ENCODE data around the gene RAMP3.

The RAMP3 gene

DNA sequence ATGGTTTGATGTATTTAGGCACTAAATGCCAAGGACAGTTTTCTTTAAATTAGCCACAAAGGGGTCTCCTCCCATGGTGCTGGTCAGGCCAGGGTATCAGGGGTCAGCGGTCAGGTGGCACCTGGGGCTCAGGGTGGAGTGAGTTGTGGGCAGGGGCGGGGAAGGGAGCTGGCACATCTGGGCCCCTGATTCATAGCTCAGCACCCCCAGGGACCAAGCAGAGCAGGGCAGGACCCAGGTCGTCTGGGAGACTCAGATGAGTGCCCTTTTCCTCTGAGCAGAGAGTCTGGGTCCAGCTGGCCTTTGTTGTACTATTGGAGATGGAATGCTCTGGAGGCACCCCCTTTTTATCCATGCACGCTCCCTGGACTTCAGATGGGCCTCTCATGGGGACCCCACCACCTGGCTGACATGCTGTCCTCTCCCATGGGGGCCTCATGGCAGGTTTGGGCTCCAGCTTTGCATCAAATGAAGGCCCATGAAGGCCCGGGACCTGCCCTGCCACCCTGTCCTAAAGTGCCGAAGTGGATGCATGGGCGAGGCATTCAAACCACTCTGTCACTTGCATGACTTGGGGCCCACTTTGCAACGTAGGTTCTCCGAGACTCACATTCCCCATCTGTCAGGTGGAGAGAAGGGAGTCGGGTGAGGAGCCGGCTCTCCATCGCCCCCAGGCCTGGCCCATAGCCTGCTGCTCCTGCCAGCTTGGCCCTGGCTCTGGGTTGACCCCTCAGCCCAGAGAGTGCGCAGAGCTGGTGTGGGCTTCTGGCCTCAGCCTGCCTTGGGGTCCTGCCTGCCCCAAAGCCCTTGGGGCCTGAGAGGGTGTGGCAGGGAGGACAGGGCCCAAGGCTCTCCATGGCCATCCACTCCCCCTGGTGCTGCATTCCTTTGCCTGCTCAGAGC, 66.4 kb downstream of the RAMP3 start:
- DNase-seq (ENCODE audit: low read depth), result no peak

DNA sequence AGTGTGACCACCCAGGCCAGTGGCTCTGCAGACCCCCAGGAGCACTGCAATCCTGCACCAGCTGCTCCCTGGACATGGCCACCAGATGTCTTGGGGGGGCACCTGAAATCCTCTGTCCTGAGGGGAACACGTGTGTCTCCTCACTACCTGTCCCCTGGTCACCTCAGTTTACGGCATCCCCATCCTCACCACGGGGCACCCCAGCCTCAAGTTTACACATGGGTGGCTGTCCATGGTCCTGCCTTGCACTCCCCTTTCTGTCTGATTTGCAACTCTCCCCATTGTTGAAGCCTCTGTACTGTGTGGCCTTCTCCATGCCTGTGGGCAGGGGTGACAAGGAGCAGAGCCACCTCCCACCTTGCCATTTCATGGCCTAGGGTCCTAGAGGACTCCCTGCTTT, 67.2 kb downstream of the RAMP3 start:
- no peak for DNase-seq (ENCODE audit: low read depth)

DNA sequence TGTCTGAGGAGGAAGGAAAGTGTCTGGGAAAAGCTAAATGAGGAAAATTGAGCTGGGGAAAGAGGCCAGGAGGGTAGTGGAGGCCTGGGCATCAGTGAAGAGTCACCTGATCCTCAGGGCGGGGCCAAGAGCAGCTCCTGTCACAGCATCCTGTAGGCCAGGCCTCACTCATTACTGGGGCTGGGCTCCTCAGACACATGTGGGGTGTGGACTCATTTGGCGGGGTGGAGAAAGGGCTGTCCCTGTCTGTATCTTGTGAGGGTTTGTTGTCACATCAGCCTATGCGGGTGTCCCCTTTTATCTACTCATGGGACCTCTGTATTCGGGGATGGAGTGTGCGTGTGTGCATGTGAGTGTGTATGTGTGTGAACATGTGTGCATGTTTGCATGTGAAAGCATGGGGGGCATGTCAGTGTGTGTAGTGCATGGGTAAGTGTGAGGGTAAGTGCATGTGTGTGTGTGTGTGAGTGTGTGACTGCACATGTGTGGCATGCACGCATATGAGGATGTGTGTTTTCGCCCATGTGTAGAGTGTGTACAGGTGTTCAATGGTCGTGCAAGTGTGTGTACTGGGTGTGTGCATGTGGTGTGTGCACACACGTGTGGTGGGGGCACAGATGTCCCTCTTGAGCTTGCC, 67.8 kb downstream of the RAMP3 start:
- DNase-seq (ENCODE audit: low read depth), result no peak

DNA sequence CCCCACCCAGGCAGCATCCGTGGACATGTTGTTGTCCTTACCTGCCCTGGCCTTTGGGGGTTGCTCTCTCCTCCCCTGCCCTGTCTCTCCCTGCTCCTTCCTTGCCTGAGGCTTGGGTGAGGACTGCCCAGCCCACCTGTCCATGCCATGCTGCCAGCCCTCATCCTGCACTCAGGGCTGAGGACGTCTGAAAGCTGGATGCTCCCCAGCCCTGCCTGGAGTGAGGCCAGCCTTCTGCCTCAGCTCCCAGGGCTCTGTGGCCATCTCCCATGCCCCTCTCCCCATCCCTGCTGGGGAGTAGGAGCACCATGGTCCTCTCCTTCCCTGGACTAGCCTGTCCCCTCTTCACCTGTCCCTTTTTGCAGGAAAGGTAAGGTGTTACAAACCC, 68.4 kb downstream of the RAMP3 start:
- DNase-seq (ENCODE audit: low read depth), result no peak

DNA sequence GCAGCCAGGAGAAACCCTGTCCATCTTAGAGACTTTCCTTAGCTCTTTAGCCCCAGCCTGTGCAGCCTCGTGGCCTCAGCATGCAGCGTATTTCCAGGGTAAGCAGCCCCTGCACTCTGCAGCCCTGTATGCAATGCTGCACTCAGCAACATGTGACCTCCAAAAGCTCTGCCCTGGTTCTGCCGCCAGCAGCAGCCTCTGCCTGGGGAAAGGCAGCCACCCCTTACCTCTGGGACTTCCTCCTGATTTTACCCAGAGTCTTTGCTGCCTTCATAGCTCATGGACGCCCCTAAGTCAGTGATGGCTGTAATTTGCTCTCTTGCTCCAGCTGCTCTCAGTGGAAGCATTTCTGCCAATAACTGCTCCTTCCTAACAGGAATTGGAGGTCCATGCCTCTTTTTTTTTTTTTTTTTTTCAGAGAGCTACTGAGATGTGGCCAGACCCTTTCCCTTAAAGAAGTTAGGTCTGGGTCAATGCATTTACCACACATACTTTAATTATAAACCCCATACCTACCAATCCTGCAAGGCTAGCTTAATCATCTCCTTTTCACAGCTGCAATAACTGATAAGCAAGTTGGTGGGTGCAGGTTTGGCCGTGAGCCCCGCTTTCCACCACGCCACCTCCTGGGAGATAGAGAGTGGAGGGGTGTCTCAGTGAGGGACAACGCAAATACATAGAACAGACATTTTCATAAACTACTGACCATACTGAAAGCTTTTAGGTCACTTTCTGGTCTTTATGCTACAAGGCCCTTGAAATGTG, 71.7 kb downstream of the RAMP3 start:
- no peak for DNase-seq (ENCODE audit: low read depth)

DNA sequence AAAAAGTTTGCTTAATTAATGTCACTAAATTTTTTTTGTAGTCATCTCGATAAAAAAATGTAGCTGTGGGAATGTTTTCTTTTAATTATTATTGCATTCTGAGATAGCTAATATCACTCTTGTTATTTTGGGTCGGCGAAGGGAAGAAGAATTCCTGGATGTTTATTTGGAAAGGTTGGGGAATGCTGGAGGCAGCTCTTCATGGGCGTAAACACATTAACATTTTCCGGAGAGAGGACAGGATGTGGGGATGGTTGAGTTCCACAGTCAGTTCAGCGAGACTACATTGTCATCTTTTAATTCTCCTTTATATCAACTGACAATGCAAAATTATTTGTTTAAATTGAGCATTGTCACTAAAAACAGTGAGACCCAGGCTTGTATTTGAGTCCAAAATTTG, 72.5 kb downstream of the RAMP3 start:
- no peak for DNase-seq (ENCODE audit: low read depth)

DNA sequence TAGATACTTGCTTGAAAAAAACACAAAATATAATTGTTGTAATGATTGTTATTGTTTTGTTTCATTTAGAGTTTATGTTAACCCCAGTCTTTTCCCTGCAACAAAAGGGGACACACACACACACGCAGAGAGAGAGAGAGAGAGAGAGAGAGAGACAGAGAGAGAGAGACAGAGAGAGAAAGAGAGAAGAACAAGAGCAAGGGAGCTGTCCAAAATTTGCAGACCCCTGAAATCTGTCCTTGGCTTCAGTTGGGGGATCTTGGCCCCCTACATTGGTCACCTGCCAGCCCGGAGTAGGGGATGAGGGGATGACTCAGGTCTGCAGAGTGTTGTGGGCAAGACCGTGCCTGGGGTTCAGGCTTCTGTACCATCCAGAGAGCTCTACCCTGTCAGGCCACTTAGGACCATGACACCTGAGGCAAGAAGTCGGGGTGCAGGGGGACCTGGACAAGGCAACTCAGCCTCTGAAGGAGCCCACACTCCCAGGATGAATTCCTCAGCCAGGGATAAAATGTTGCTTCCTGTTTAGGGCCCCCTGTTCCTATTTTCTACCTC, 73.1 kb downstream of the RAMP3 start:
- DNase-seq (ENCODE audit: low read depth), result no peak

DNA sequence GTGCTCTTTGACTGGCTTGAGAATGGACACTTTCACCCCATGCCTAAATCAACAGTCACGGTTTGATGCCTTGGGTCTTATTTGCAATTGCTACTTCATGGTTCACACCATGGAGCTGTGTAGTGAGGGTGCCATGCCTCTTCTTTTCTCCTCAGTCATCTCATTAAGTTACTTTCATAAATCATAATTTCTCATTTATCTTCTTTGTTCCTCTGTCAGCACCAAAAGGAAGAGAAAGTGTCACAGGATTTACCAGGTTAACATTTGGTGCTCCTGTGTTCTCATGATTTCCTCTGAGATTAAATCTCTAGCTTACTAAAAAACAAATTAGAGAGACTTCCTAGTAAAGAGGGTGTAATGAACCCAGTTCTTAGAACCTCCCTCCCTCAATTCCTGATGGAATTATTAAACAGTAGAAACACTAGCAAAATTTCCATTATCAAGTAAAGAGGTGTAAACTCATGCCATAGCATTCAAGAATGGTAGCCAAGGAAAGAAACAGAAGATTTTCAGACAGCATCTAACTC, 75.7 kb downstream of the RAMP3 start:
- DNase-seq (ENCODE audit: low read depth), result no peak

Measured in activated gamma-delta T cell treated with anti-CD3 and anti-CD28 coated beads, Interleukin-2, amount 50 U/mL, for 16 hours (primary cell).